HG03469 (cell line): ENCODE measurements around the gene TRIM77.
"Not testable (repeated sequence)": the region's sequence is repeated elsewhere in the genome, so short reads cannot be mapped to it uniquely, and the experiment has no call there.

ENCODE experiments used
- ATAC-seq: cut with Tn5 transposase; IDR thresholded peaks from one replicate; pipeline ENCODE4 v1.9.1; 2021; ENCODE audit warnings: mild to moderate bottlenecking, moderate library complexity, moderate number of reproducible peaks; ENCODE audit not compliant: unreplicated experiment

TRIM77 gene

GRCh38 chr11:89709999-89710398 is at the start of gene TRIM77:
Gene TRIM77 (plus strand): TSS chr11:89710299. CDS start chr11:89710299, 0 bp downstream.
- not testable (repeated sequence) for ATAC-seq

GRCh38 chr11:89667001-89667400 is 43.1 kb upstream of the TRIM77 start:
- ATAC-seq: no peak

GRCh38 chr11:89668158-89668557 is 41.9 kb upstream of the TRIM77 start:
- not testable (repeated sequence) for ATAC-seq

GRCh38 chr11:89669586-89669985 is 40.5 kb upstream of the TRIM77 start:
- not testable (repeated sequence) for ATAC-seq

- ATAC-seq: not testable (repeated sequence)
These were observed 40.0 kb upstream of the TRIM77 start for GRCh38 chr11:89669993-89670669.

- ATAC-seq: not testable (repeated sequence)
These were observed 37.6 kb upstream of the TRIM77 start for GRCh38 chr11:89672547-89672946.

GRCh38 chr11:89673380-89673779 is 36.7 kb upstream of the TRIM77 start:
- ATAC-seq: not testable (repeated sequence)

GRCh38 chr11:89675383-89675782 is 34.7 kb upstream of the TRIM77 start:
- not testable (repeated sequence) for ATAC-seq

GRCh38 chr11:89675948-89676347 is 34.2 kb upstream of the TRIM77 start:
- ATAC-seq: not testable (repeated sequence)

- not testable (repeated sequence) for ATAC-seq
These were observed 3.0 kb upstream of the TRIM77 start for GRCh38 chr11:89707080-89707479.

- not testable (repeated sequence) for ATAC-seq
These were observed 14.9 kb downstream of the TRIM77 start for GRCh38 chr11:89724866-89725498.

GRCh38 chr11:89730215-89730614 is 20.1 kb downstream of the TRIM77 start:
- ATAC-seq: not testable (repeated sequence)

GRCh38 chr11:89736566-89736965 is 26.5 kb downstream of the TRIM77 start:
- no peak for ATAC-seq

- ATAC-seq: no peak
These were observed 27.0 kb downstream of the TRIM77 start for GRCh38 chr11:89737116-89737515.

GRCh38 chr11:89741406-89741805 is 31.3 kb downstream of the TRIM77 start:
- ATAC-seq: not testable (repeated sequence)

- not testable (repeated sequence) for ATAC-seq
These were observed 34.1 kb downstream of the TRIM77 start for GRCh38 chr11:89744158-89744557.

- ATAC-seq: not testable (repeated sequence)
These were observed 40.7 kb downstream of the TRIM77 start for GRCh38 chr11:89750822-89751221.
